Loucy (cell line): ENCODE measurements around the gene SLC48A1.

Experiments
- H2AFZ ChIP-seq: fragments of 200-600 bp; sonication (generic); 2 replicates; pipeline ENCODE4 v1.6.0; 2016; ENCODE audit warnings: antibody characterized with exemption, mild to moderate bottlenecking, low read length, moderate library complexity
- H3F3A ChIP-seq: fragments of 200-600 bp; 2 replicates; pipeline ENCODE4 v1.6.0; 2016; ENCODE audit warnings: antibody characterized with exemption, low read depth, mild to moderate bottlenecking
- H3K27me3 ChIP-seq: fragments of 200-600 bp; sonication (generic); 2 replicates; pipeline ENCODE4 v1.6.1; 2014; ENCODE audit warnings: low read length, mild to moderate bottlenecking; ENCODE audit not compliant: insufficient read depth, poor library complexity, severe bottlenecking
- H3K36me3 ChIP-seq: fragments of 200-600 bp; sonication (generic); 2 replicates; pipeline ENCODE4 v1.6.1; 2016; ENCODE audit warnings: low read length; ENCODE audit not compliant: insufficient read depth
- H3K4me1 ChIP-seq: fragments of 200-600 bp; sonication (generic); 2 replicates; pipeline ENCODE4 v1.5.1; 2014; ENCODE audit warnings: low read length, mild to moderate bottlenecking; ENCODE audit not compliant: insufficient read depth, poor library complexity, severe bottlenecking
- H3K4me2 ChIP-seq: fragments of 200-600 bp; sonication (generic); 2 replicates; pipeline ENCODE4 v1.6.0; 2014; ENCODE audit warnings: antibody characterized with exemption, low read length, low read depth, mild to moderate bottlenecking; ENCODE audit not compliant: poor library complexity, severe bottlenecking
- H3K4me3 ChIP-seq: fragments of 200-600 bp; sonication (generic); 2 replicates; pipeline ENCODE4 v1.5.1; 2014; ENCODE audit warnings: low read length, mild to moderate bottlenecking, mixed read lengths; ENCODE audit not compliant: poor library complexity, severe bottlenecking
- H3K79me2 ChIP-seq: fragments of 200-600 bp; sonication (generic); 2 replicates; pipeline ENCODE4 v1.6.1; 2014; ENCODE audit warnings: low read length; ENCODE audit not compliant: insufficient read depth
- H3K9ac ChIP-seq: fragments of 200-600 bp; sonication (generic); 2 replicates; pipeline ENCODE4 v1.6.0; 2014; ENCODE audit warnings: mild to moderate bottlenecking, low read depth, low read length, moderate library complexity; ENCODE audit not compliant: poor library complexity, severe bottlenecking
- H3K9me2 ChIP-seq: fragments of 200-600 bp; sonication (generic); replicated peaks from 2 replicates; pipeline ENCODE4 v1.6.1; 2016; ENCODE audit warnings: low read depth, low read length, mixed read lengths
- H3K9me3 ChIP-seq: fragments of 200-600 bp; sonication (generic); 2 replicates; pipeline ENCODE4 v1.6.1; 2014; ENCODE audit warnings: mild to moderate bottlenecking, antibody characterized with exemption, low read length, low read depth; ENCODE audit not compliant: insufficient read depth
- H4K20me1 ChIP-seq: fragments of 200-600 bp; sonication (generic); 2 replicates; pipeline ENCODE4 v1.6.0; 2014; ENCODE audit warnings: antibody characterized with exemption, low read length, mild to moderate bottlenecking; ENCODE audit not compliant: insufficient read depth, poor library complexity, severe bottlenecking
- EZH2phosphoT487 ChIP-seq: fragments of 200-600 bp; IDR thresholded peaks from 2 replicates; pipeline ENCODE4 v1.6.1; 2018; ENCODE audit warnings: antibody characterized with exemption, mild to moderate bottlenecking, moderate library complexity, borderline replicate concordance
- TF ChIP-seq, protein P1 (sequence below): fragments of 200-600 bp; sonication (generic); conservative IDR thresholded peaks from 2 replicates; pipeline ENCODE4 v1.5.1; 2014; ENCODE audit warnings: mild to moderate bottlenecking, antibody characterized with exemption, low read length

Gene SLC48A1

DNA sequence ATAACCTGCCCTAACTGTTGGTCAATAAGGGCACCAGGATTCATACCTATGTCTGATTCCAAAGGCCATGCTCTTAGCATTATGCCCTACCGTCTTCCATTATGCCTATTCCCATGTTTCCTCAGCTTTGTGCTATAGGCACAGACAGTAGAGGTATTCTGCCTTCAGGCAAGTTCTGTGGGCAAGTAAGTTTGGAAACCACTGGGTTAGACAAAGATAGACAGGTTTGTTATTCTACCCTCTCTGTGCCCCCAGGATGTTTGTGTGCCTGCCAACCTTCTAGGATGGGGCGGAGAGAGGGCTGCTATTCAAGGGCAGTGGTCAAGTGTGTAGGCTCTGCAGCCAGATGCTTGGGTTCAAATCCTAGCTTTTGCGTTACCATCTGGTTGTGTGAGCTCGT, 18.9 kb upstream of the SLC48A1 start:
- H3K4me2 ChIP-seq = peak overlapping the region; percentile 74
- H3K4me3 ChIP-seq = peak overlapping the region; percentile 66
- no peaks in the 10 kb centered on the region for H4K20me1 ChIP-seq
- H3K36me3 ChIP-seq = no peaks in the 10 kb centered on the region; the same call in 1 of the 2 replicates
- TF ChIP-seq, protein P1, sequence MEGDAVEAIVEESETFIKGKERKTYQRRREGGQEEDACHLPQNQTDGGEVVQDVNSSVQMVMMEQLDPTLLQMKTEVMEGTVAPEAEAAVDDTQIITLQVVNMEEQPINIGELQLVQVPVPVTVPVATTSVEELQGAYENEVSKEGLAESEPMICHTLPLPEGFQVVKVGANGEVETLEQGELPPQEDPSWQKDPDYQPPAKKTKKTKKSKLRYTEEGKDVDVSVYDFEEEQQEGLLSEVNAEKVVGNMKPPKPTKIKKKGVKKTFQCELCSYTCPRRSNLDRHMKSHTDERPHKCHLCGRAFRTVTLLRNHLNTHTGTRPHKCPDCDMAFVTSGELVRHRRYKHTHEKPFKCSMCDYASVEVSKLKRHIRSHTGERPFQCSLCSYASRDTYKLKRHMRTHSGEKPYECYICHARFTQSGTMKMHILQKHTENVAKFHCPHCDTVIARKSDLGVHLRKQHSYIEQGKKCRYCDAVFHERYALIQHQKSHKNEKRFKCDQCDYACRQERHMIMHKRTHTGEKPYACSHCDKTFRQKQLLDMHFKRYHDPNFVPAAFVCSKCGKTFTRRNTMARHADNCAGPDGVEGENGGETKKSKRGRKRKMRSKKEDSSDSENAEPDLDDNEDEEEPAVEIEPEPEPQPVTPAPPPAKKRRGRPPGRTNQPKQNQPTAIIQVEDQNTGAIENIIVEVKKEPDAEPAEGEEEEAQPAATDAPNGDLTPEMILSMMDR = no peak
- no peak for TF ChIP-seq EZH2phosphoT487
- peak overlapping the region; percentile 67 for H3K9ac ChIP-seq
- no peaks in the 10 kb centered on the region for H3K9me3 ChIP-seq
- peaks cover 57% of the 10 kb centered on the region for H3K4me1 ChIP-seq
- H3K27me3 ChIP-seq = no peaks in the 10 kb centered on the region
- no peaks in the 10 kb centered on the region for H3F3A ChIP-seq
- no peak overlapping the region for H2AFZ ChIP-seq
- peaks cover 35% of the 10 kb centered on the region for H3K79me2 ChIP-seq
- H3K9me2 ChIP-seq = no peaks in the 10 kb centered on the region

DNA sequence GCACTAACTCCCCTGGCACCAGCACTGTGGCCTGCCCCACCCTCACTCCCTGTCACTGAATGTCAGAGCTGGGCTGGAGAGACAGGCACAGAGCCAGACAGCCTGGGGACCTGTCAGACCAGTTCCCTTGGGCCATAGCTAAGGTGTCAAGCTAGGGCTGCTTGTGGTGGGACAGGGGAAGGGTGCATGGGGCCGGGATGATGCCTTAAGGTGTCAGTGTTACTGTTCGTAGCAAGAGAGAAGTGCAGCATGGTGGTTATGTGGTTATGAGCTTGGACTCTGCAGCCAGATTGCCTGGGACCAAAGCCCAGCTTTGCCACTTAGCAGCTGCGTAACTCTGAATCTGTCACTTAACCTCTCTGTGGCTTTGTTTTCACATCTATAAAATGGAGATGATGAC, 18.2 kb upstream of the SLC48A1 start:
- no peaks in the 10 kb centered on the region for H3F3A ChIP-seq
- H3K9me2 ChIP-seq = no peaks in the 10 kb centered on the region
- TF ChIP-seq, protein P1 = no peak
- TF ChIP-seq EZH2phosphoT487 = no peak
- no peaks in the 10 kb centered on the region for H3K9me3 ChIP-seq
- no peak overlapping the region for H2AFZ ChIP-seq
- peak overlapping the region; percentile 67 for H3K9ac ChIP-seq
- no peaks in the 10 kb centered on the region; the same call in 1 of the 2 replicates for H3K36me3 ChIP-seq
- H3K4me3 ChIP-seq = peak overlapping the region; percentile 88
- peaks cover 43% of the 10 kb centered on the region for H3K79me2 ChIP-seq
- H3K4me2 ChIP-seq = peak overlapping the region; percentile 74
- H3K27me3 ChIP-seq = no peaks in the 10 kb centered on the region
- H4K20me1 ChIP-seq = no peaks in the 10 kb centered on the region
- peaks cover 65% of the 10 kb centered on the region for H3K4me1 ChIP-seq

DNA sequence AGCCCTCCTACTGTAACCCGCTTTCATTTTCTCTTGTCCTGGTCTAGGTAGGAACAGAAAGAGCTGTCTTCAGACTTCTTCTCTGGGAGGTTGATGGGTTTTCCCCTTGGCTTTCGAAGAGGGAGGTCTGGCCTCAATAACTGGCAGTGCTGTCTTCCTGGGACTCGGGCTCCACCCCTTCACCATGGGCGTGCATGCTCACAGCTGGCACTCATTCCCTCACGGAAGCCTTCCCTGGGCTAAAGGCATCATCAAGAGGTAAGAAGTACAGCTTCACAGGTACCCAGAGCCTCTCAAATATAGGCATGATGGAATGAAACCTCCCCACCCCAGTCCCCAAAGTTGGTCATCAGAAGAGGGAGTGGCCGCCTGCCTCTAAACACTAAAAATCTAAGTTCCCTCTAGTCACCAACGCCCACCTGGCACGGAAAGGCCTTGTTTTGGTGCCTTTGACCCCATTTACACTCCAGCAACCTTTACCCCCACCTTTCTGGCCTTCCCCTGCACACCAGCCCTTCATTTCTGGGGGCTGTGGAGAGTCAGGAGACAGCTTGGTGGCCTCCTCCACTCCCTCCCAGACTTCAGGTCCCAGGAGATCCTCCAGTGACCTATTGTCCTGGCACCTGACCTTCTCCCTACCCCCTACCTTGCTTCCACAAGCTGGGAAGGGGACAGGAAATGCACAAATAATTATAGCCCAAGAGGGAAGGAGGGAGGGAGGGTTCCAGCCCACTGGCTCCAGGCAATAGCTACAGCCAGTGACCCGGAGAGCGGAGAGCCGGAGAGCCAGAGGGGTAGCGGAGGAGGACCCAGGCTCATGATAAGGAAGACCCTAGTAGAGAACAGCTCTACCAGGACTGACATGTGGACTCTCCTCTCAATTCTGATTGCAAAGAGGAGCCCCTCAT, 17.1 kb upstream of the SLC48A1 start:
- H3K27me3 ChIP-seq = no peaks in the 10 kb centered on the region
- H3K9me3 ChIP-seq = no peaks in the 10 kb centered on the region
- no peaks in the 10 kb centered on the region for H3F3A ChIP-seq
- no peaks in the 10 kb centered on the region for H3K36me3 ChIP-seq
- no peak for TF ChIP-seq EZH2phosphoT487
- TF ChIP-seq, protein P1 = no peak
- H3K9me2 ChIP-seq = no peaks in the 10 kb centered on the region
- H3K4me2 ChIP-seq = peak overlapping the region; percentile 74
- peaks cover 45% of the 10 kb centered on the region for H3K79me2 ChIP-seq
- peaks cover 75% of the 10 kb centered on the region for H3K4me1 ChIP-seq
- peak overlapping the region; percentile 67 for H3K9ac ChIP-seq
- H2AFZ ChIP-seq = no peak overlapping the region
- H3K4me3 ChIP-seq = peak overlapping the region; percentile 88
- H4K20me1 ChIP-seq = no peaks in the 10 kb centered on the region
